Transverse colon (tissue), 3 donors: ENCODE measurements around the gene IL1B.

ENCODE experiments used
- POLR2A ChIP-seq: fragments of 450-650 bp; IDR thresholded peaks from one replicate; pipeline ENCODE4 v1.6.1; 2016; ENCODE audit warnings: antibody characterized with exemption, mild to moderate bottlenecking, moderate library complexity
- TF ChIP-seq, protein P1 (sequence below), 5 experiments: fragments of 200-600 bp in 3 of 5; fragments of 450-650 bp in 2 of 5; sonication (generic) in 3 of 5; IDR thresholded peaks; 1 replicate in 2 of 5; 2 replicates in 3 of 5; pipeline ENCODE4 v1.5.1; 2016 to 2017; ENCODE audit warnings: antibody characterized with exemption in 5 of 5, inconsistent platforms in 3 of 5, mild to moderate bottlenecking in 2 of 5, moderate library complexity in 1 of 5

- TF ChIP-seq, protein P1, sequence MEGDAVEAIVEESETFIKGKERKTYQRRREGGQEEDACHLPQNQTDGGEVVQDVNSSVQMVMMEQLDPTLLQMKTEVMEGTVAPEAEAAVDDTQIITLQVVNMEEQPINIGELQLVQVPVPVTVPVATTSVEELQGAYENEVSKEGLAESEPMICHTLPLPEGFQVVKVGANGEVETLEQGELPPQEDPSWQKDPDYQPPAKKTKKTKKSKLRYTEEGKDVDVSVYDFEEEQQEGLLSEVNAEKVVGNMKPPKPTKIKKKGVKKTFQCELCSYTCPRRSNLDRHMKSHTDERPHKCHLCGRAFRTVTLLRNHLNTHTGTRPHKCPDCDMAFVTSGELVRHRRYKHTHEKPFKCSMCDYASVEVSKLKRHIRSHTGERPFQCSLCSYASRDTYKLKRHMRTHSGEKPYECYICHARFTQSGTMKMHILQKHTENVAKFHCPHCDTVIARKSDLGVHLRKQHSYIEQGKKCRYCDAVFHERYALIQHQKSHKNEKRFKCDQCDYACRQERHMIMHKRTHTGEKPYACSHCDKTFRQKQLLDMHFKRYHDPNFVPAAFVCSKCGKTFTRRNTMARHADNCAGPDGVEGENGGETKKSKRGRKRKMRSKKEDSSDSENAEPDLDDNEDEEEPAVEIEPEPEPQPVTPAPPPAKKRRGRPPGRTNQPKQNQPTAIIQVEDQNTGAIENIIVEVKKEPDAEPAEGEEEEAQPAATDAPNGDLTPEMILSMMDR (IDR thresholded peaks at IDR 0.05): no peak
- TF ChIP-seq POLR2A: no peak
Measured at GRCh38 chr2:112803691-112804521, 32.7 kb downstream of the IL1B start.
